Stimulated activated CD8-positive, alpha-beta memory T cell treated with anti-CD3 and anti-CD28 coated beads, Interleukin-2, amount 100 ng/mL, for 48 hours (primary cell): ENCODE results near the gene TMEM89.

ENCODE experiments used
- DNase-seq, 2 donors: peaks; one replicate each; pipeline ENCODE4 v3.0.0-alpha.2; 2020; ENCODE audit warnings: low read depth in 2 of 2

TMEM89 gene

GRCh38 chr3:48591436-48591835, 30.1 kb downstream of the TMEM89 start:
- no peak for DNase-seq

- no peak for DNase-seq
Measured at GRCh38 chr3:48588230-48588629, 33.3 kb downstream of the TMEM89 start.

GRCh38 chr3:48587686-48588085, 33.9 kb downstream of the TMEM89 start:
- DNase-seq = no peak

- DNase-seq = no peak
Measured at GRCh38 chr3:48585411-48585810, 36.2 kb downstream of the TMEM89 start.

- DNase-seq = no peak
Measured at GRCh38 chr3:48584836-48585235, 36.7 kb downstream of the TMEM89 start.

GRCh38 chr3:48581621-48582481, 39.7 kb downstream of the TMEM89 start:
- DNase-seq = no peak

- DNase-seq = no peak
Measured at GRCh38 chr3:48576647-48577046, 44.9 kb downstream of the TMEM89 start.

- DNase-seq = no peak
Measured at GRCh38 chr3:48575366-48575765, 46.2 kb downstream of the TMEM89 start.

GRCh38 chr3:48573973-48574585, 47.5 kb downstream of the TMEM89 start:
- no peak for DNase-seq

GRCh38 chr3:48572517-48572916, 49.1 kb downstream of the TMEM89 start:
- no peak for DNase-seq

- DNase-seq = no peak
Measured at GRCh38 chr3:48571938-48572337, 49.6 kb downstream of the TMEM89 start.
